GM12865 (cell line): Measurements from ENCODE around the gene ZNF345.

ENCODE experiments used
- DNase-seq: peaks from one replicate; pipeline ENCODE4 v3.0.0; 2010; ENCODE audit warnings: low read depth
- H3K4me3 ChIP-seq: 2 replicates; pipeline ENCODE4 v1.5.1; 2011; ENCODE audit warnings: mild to moderate bottlenecking, low read depth, low read length, control low read depth
- CTCF ChIP-seq: IDR thresholded peaks from 2 replicates; pipeline ENCODE4 v1.5.1; 2011; ENCODE audit warnings: low read length, control low read depth, low read depth, inconsistent platforms; ENCODE audit not compliant: insufficient read depth; ENCODE audit errors: missing control alignments

The ZNF345 gene

GRCh38 chr19:36837176-36837905, 13.3 kb upstream of the ZNF345 start:
- no peak for TF ChIP-seq CTCF
- H3K4me3 ChIP-seq = peak overlapping the region; percentile 78
- DNase-seq = peak; percentile 17

DNA sequence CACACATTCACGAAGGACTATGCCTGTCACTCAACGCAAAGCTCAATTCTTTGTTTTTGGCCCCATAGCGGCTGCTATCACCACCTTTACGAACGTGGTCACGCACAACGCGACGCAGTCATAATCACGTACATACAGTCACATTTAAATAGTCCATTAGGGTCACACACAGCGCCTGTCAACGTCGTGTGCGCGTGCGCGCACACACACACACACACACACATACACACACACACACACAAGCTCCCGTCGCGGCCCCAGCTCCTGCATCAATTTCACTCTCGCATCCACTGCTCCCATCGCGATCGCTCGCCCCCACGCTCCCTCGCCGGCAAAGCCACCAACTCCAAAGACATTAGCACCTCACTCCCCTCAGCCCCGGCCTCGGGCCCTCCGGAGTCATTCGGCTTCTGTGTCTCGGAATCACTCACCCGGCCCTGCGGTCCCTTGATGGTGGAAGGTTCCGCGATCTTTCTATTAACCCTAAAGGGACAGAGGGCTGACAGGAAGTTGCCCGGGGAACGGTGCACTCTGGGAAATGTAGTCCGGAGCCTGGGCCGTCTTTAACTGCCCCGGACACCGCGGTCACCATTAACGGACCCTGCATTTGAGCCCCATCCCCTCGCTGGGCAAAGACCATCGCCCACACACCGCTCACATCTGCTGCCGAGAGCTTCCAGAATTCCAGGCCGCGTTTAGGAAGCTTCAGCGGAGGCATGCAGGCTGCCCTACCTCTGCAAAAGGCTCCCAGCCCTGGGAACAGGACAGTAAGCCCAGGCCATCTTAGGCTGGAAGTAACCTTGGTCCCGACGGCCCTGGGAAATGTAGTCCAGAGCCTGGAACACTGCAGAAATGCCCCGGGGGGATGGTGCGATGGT, 12.5 kb upstream of the ZNF345 start, which contains the start of gene ZNF790:
ZNF790 (minus strand) TSS at position 482 of the 878 bp plus-strand sequence. CDS start 12,768 bp downstream, outside the sequence.
- no peak for TF ChIP-seq CTCF
- DNase-seq = peak; percentile 94
- H3K4me3 ChIP-seq = peak within 1 kb of the TSS; percentile 78

DNA sequence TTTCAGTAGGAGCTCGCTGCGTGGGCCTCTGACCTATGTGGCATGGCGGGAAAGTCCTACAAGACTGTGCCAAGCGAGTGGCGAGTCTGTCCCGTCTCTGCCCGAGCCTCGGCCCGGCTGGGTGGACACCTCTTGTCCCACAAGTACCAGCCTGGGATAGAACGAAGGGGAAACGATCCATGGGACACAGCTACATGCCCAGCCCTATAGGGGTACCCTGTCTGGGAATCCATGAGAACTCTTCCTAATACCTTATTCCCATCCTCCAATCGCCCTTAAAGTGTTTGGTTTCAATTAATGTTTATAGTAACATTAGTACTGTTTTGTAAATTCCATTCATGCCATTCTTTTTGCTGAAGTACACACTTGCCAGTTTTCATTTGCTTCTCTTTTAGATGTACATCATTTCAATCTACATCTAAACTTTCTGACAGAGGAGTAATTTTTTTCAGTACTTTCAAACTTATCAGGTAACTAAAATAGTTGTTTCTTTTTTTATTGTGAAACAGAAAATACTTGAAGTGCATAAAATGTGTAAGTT, 11.8 kb upstream of the ZNF345 start:
- no peak for DNase-seq
- TF ChIP-seq CTCF = no peak
- H3K4me3 ChIP-seq = peak overlapping the region; percentile 78

- H3K4me3 ChIP-seq = no peak overlapping the region
- peak; percentile 6 for DNase-seq
- no peak for TF ChIP-seq CTCF
Observed at GRCh38 chr19:36847968-36848367, 2.7 kb upstream of the ZNF345 start.

DNA sequence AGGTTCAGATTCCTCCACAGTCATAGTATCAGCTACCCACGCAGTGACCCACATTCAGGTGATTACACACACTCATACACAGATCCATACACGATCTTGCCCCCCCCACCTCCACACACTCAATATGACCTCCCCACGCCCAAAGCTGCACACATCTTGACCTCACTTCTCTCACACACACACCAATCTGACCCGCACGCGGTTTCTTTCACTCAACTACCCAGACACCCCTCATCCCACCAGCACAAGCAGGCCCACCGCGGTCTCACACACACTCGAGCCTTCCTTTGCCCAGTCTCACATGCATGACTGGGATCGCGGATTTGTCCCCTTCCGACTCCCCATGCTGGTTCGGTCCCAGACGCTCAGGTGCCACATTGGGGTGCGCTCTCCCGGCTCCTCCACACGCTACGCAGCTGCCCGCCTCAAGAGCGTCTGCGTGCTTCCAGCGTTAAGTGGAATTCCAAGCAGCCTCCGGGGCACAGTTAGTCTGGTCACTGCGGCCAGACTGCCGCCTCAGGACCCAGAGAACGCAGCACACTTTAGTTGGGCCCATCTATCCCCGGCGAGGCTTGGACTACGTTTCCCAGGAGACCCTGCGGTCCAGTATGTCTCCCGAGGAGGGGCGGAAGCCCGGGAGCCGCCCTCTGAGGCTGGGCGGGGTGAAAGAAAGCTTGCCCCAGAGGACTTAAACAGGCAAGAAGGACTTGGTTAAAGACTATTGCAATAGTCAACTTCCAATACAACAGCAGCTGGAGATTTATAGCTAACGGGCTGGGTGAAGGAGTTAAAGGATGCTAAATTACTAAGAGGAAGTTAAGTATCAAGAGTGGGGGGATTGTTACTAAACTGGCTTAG, 746 bp upstream of the ZNF345 start:
- H3K4me3 ChIP-seq = peak overlapping the region; percentile 90
- no peak for TF ChIP-seq CTCF
- DNase-seq = peak; percentile 94

DNA sequence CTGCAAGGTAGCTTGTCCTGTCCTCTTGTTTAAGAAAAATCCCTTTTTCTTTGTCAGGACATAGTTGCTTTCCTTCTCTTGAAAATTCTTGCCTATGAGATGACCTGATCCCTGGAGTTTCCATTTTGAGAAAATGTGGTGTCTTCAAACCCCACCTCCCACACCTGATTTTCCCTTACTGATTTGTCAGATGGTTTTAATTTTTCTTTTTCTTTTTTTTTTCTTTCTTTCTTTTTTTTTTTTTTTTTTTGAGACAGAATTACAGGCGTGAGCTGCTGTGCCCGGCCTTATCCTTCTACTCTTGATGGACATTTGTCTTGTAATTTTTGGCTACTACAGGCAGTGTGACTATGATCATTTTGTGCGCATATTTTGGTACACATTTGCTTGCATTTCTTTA, 1.2 kb downstream of the ZNF345 start:
- DNase-seq = no peak
- no peak for TF ChIP-seq CTCF
- H3K4me3 ChIP-seq = no peak overlapping the region
